HepG2 (cell line): ENCODE measurements around the gene NRBF2. TPM values are rescaled to one million over a fixed set of nuclear protein-coding genes. Genes with fewer than 3 reads are reported as not detected.

Source experiments
- AKAP8 ChIP-seq: sonication (generic); formaldehyde crosslinking; IDR thresholded peaks from 2 replicates; pipeline ENCODE4 v1.5.1; 2020; ENCODE audit warnings: mild to moderate bottlenecking, missing genetic modification reagents
- BCL6 ChIP-seq: IDR thresholded peaks from 2 replicates; pipeline ENCODE4 v1.6.1; 2016; ENCODE audit warnings: missing genetic modification reagents, missing compliant biosample characterization
- BRD4 ChIP-seq: sonication (generic); formaldehyde crosslinking; IDR thresholded peaks from 2 replicates; pipeline ENCODE4 v1.4.0; 2020; ENCODE audit warnings: missing genetic modification reagents
- CHCHD3 ChIP-seq: sonication (generic); formaldehyde crosslinking; IDR thresholded peaks from 2 replicates; pipeline ENCODE4 v1.8.0; 2022; ENCODE audit warnings: mild to moderate bottlenecking, missing genetic modification reagents, moderate library complexity
- ELF3 ChIP-seq: IDR thresholded peaks from 2 replicates; pipeline ENCODE4 v1.6.1; 2016; ENCODE audit warnings: missing genetic modification reagents, missing compliant biosample characterization
- FOSL1 ChIP-seq: sonication (generic); formaldehyde crosslinking; IDR thresholded peaks from 2 replicates; pipeline ENCODE4 v1.9.0; 2021; ENCODE audit warnings: missing genetic modification reagents, borderline replicate concordance
- HNRNPK ChIP-seq: fragments of 200-400 bp; formaldehyde crosslinking; IDR thresholded peaks from 2 replicates; pipeline ENCODE4 v1.6.1; 2018; ENCODE audit warnings: low read length, low read depth, moderate library complexity, mild to moderate bottlenecking; ENCODE audit not compliant: poor library complexity, severe bottlenecking
- HNRNPLL ChIP-seq: fragments of 200-400 bp; formaldehyde crosslinking; IDR thresholded peaks from 2 replicates; pipeline ENCODE4 v1.6.1; 2017; ENCODE audit warnings: mild to moderate bottlenecking, low read depth, low read length; ENCODE audit not compliant: poor library complexity, severe bottlenecking
- IRF2 ChIP-seq: IDR thresholded peaks from 2 replicates; pipeline ENCODE4 v1.6.1; 2018; ENCODE audit warnings: missing genetic modification reagents, missing compliant biosample characterization
- IRX3 ChIP-seq: sonication (generic); formaldehyde crosslinking; IDR thresholded peaks from 2 replicates; pipeline ENCODE4 v1.8.1; 2023; ENCODE audit warnings: mild to moderate bottlenecking, low read depth, missing genetic modification reagents, borderline replicate concordance
- MLLT10 ChIP-seq: sonication (generic); formaldehyde crosslinking; IDR thresholded peaks from 2 replicates; pipeline ENCODE4 v1.4.0; 2020; ENCODE audit warnings: missing genetic modification reagents
- MTF2 ChIP-seq: sonication (generic); formaldehyde crosslinking; IDR thresholded peaks from 2 replicates; pipeline ENCODE4 v1.5.0; 2020; ENCODE audit warnings: missing genetic modification reagents, borderline replicate concordance
- MZF1 ChIP-seq: sonication (generic); formaldehyde crosslinking; IDR thresholded peaks from 2 replicates; pipeline ENCODE4 v1.8.1; 2023; ENCODE audit warnings: mild to moderate bottlenecking, missing genetic modification reagents, borderline replicate concordance
- ONECUT2 ChIP-seq: sonication (generic); formaldehyde crosslinking; IDR thresholded peaks from 2 replicates; pipeline ENCODE4 v1.4.0; 2020; ENCODE audit warnings: missing genetic modification reagents
- RCOR2 ChIP-seq: IDR thresholded peaks from 2 replicates; pipeline ENCODE4 v1.6.1; 2016; ENCODE audit warnings: missing biosample characterization, missing genetic modification reagents
- SIN3B ChIP-seq: fragments of 150-350 bp; IDR thresholded peaks from 2 replicates; pipeline ENCODE4 v1.6.1; 2014; ENCODE audit warnings: low read length
- YY1 ChIP-seq: IDR thresholded peaks from 2 replicates; pipeline ENCODE4 v1.6.1; 2011; ENCODE audit warnings: low read length, low read depth, moderate library complexity, mild to moderate bottlenecking; ENCODE audit not compliant: insufficient read depth, insufficient replicate concordance
- ZBTB1 ChIP-seq: sonication (generic); formaldehyde crosslinking; IDR thresholded peaks from 2 replicates; pipeline ENCODE4 v1.4.0; 2020; ENCODE audit warnings: missing genetic modification reagents, borderline replicate concordance
- ZFX ChIP-seq: sonication (generic); formaldehyde crosslinking; IDR thresholded peaks from 2 replicates; pipeline ENCODE4 v1.4.0; 2020; ENCODE audit warnings: mild to moderate bottlenecking, low read depth, missing genetic modification reagents, moderate library complexity
- ZKSCAN1 ChIP-seq: fragments of 150-350 bp; IDR thresholded peaks from 2 replicates; pipeline ENCODE4 v1.6.1; 2014; ENCODE audit warnings: low read length
- ZNF101 ChIP-seq: sonication (generic); formaldehyde crosslinking; IDR thresholded peaks from 2 replicates; pipeline ENCODE4 v1.4.0; 2020; ENCODE audit warnings: mild to moderate bottlenecking, low read depth, missing genetic modification reagents, borderline replicate concordance
- ZNF446 ChIP-seq: sonication (generic); formaldehyde crosslinking; IDR thresholded peaks from 2 replicates; pipeline ENCODE4 v1.5.0; 2020; ENCODE audit warnings: mild to moderate bottlenecking, missing genetic modification reagents
- ZNF749 ChIP-seq: sonication (generic); formaldehyde crosslinking; IDR thresholded peaks from 2 replicates; pipeline ENCODE4 v1.8.0; 2022; ENCODE audit warnings: mild to moderate bottlenecking, missing genetic modification reagents, moderate library complexity, borderline replicate concordance
- polyA plus RNA-seq, 8 experiments: library from polyadenylated mRNA; depleted of rRNA in 3 of 8; stranded (reverse) in 7 of 8; unstranded in 1 of 8; fragments of >200 nt; fragmentation: Illumina TruSeq in 4 of 8; extraction: Trizol in 4 of 8; gene quantifications; 2 replicates each; pipeline versions ENCODE4 v1.2.1 to v1.2.3, GENCODE V29; 2011 to 2016; ENCODE audit warnings: low read depth in 4 of 8, missing spikeins in 1 of 8, mixed read lengths in 1 of 8; ENCODE audit not compliant: insufficient read depth in 1 of 8
- total RNA-seq, 5 experiments: library from RNA; depleted of rRNA; stranded (reverse); fragments of >200 nt; fragmentation: Illumina TruSeq; extraction: Trizol; gene quantifications; 2 replicates each; pipeline ENCODE4 v1.2.3, GENCODE V29; 2016; ENCODE audit warnings: low read depth in 1 of 5
- TF ChIP-seq, protein P1 (sequence below): sonication (generic); formaldehyde crosslinking; conservative IDR thresholded peaks from 2 replicates; pipeline ENCODE4 v1.8.0; 2022; ENCODE audit warnings: missing genetic modification reagents
- TF ChIP-seq, protein P2 (sequence below): sonication (generic); formaldehyde crosslinking; IDR thresholded peaks from 2 replicates; pipeline ENCODE4 v1.4.0; 2020; ENCODE audit warnings: missing genetic modification reagents
- TF ChIP-seq, protein P3 (sequence below): IDR thresholded peaks from 2 replicates; pipeline ENCODE4 v1.6.1; 2016

NRBF2 gene
- total and polyA plus RNA-seq, 2 of the 13 experiments (the other 11 are each of a cell fraction or from before 2014, with no cell fraction given), result 20.0 to 28.4 TPM

DNA sequence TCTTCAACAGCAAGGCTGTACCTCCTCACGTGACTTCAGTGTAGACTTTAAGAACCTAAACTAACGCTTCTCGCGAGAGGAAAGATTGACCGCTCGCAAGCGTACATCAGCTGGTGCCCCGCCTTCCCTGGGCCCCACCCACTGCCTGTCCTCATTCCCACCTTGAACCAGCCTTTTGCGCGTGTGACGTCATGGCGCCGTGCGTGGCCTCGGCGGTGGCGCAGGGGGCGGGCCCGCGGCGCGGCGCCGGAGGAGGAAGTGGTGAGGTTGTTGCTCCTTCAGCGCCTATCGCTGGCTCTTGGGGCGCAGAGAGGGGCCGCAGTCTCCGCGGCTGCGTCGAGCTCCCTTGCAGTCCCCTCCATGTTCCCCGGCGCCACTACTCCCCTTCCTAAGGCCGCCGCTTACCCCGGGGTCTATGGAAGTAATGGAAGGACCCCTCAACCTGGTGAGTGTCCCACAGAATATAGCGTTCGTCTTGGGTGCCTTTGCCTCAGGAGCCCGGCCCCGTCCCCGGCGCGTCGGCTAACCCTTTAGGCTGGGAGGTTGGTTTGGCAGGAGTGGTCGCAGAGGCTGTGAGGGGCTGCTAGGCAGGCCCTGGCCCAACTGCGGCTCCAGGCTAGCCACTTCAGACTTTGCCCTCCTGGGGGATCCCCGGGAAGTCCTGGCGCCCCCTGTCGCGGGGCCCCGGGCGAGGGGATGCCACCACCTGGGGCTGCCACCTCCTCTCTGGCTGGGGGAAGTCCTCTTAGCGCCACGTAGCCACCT lies at the start of gene NRBF2 (continued):
- TF ChIP-seq, protein P1, sequence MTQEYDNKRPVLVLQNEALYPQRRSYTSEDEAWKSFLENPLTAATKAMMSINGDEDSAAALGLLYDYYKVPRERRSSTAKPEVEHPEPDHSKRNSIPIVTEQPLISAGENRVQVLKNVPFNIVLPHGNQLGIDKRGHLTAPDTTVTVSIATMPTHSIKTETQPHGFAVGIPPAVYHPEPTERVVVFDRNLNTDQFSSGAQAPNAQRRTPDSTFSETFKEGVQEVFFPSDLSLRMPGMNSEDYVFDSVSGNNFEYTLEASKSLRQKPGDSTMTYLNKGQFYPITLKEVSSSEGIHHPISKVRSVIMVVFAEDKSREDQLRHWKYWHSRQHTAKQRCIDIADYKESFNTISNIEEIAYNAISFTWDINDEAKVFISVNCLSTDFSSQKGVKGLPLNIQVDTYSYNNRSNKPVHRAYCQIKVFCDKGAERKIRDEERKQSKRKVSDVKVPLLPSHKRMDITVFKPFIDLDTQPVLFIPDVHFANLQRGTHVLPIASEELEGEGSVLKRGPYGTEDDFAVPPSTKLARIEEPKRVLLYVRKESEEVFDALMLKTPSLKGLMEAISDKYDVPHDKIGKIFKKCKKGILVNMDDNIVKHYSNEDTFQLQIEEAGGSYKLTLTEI, result no peak
- TF ChIP-seq ONECUT2 (CRISPR knock-in tag) (0 out of 2 replicates have a peak, but pooled peaks have one; percentile 8), ZKSCAN1 (no peak), FOSL1 (CRISPR knock-in tag) (peak; percentile 39; the same call in 1 of the 2 replicates), ZBTB1 (no peak), MZF1 (CRISPR knock-in tag) (no peak), HNRNPLL (peak; percentile 98), IRF2 (0 out of 2 replicates have a peak, but pooled peaks have one; percentile 69), YY1 (peak; percentile 34), ZFX (CRISPR knock-in tag) (peak; percentile 85), HNRNPK (peak; percentile 67), SIN3B (no peak), MTF2 (CRISPR knock-in tag) (peak; percentile 93), ELF3 (CRISPR knock-in tag) (peak; percentile 95), MLLT10 (CRISPR knock-in tag) (no peak), BRD4 (peak; percentile 88; the same call in 1 of the 2 replicates), CHCHD3 (CRISPR knock-in tag) (no peak), ZNF446 (no peak), ZNF101 (CRISPR knock-in tag) (no peak), AKAP8 (CRISPR knock-in tag) (peak; percentile 46; the same call in 1 of the 2 replicates), IRX3 (CRISPR knock-in tag) (0 out of 2 replicates have a peak, but pooled peaks have one; percentile 8), ZNF749 (CRISPR knock-in tag) (peak; percentile 66; the same call in 1 of the 2 replicates), RCOR2 (CRISPR knock-in tag) (no peak), BCL6 (peak; percentile 39; the same call in 1 of the 2 replicates)
- TF ChIP-seq, protein P2, sequence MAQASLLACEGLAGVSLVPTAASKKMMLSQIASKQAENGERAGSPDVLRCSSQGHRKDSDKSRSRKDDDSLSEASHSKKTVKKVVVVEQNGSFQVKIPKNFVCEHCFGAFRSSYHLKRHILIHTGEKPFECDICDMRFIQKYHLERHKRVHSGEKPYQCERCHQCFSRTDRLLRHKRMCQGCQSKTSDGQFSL (CRISPR knock-in tag), result no peak; the same call in 1 of the 2 replicates
- TF ChIP-seq, protein P3, sequence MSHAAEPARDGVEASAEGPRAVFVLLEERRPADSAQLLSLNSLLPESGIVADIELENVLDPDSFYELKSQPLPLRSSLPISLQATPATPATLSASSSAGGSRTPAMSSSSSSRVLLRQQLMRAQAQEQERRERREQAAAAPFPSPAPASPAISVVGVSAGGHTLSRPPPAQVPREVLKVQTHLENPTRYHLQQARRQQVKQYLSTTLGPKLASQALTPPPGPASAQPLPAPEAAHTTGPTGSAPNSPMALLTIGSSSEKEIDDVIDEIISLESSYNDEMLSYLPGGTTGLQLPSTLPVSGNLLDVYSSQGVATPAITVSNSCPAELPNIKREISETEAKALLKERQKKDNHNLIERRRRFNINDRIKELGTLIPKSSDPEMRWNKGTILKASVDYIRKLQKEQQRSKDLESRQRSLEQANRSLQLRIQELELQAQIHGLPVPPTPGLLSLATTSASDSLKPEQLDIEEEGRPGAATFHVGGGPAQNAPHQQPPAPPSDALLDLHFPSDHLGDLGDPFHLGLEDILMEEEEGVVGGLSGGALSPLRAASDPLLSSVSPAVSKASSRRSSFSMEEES, result peak; percentile 87
